ENCODE measurements around the gene RNU6-8. TPM values are rescaled to one million over a fixed set of nuclear protein-coding genes. Genes with fewer than 3 reads are reported as not detected.

Gene RNU6-8
- total RNA-seq, 2 experiments from 2014 or later = not detected

GRCh38 chr14:32189811-32190210, 13.3 kb downstream of the RNU6-8 start:
- H3K27ac Mint-ChIP-seq = no peak overlapping the region
- H3K4me1 Mint-ChIP-seq (ENCODE audit: low read depth) = peaks cover 14% of the 10 kb centered on the region
- ChIA-PET POLR2A (no interaction called here), CTCF (no interaction called here)
- no peak for DNase-seq
- H3K27me3 Mint-ChIP-seq = peaks cover 6% of the 10 kb centered on the region
- intact Hi-C loops (cut with micrococcal nuclease) = no loop called here
- peaks cover 8% of the 10 kb centered on the region for H3K9me3 Mint-ChIP-seq
- TF ChIP-seq, protein P1, sequence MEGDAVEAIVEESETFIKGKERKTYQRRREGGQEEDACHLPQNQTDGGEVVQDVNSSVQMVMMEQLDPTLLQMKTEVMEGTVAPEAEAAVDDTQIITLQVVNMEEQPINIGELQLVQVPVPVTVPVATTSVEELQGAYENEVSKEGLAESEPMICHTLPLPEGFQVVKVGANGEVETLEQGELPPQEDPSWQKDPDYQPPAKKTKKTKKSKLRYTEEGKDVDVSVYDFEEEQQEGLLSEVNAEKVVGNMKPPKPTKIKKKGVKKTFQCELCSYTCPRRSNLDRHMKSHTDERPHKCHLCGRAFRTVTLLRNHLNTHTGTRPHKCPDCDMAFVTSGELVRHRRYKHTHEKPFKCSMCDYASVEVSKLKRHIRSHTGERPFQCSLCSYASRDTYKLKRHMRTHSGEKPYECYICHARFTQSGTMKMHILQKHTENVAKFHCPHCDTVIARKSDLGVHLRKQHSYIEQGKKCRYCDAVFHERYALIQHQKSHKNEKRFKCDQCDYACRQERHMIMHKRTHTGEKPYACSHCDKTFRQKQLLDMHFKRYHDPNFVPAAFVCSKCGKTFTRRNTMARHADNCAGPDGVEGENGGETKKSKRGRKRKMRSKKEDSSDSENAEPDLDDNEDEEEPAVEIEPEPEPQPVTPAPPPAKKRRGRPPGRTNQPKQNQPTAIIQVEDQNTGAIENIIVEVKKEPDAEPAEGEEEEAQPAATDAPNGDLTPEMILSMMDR (IDR thresholded peaks at IDR 0.05) = no peak
- no peaks in the 10 kb centered on the region for H3K36me3 Mint-ChIP-seq (ENCODE audit: low read depth)
- H3K4me3 Mint-ChIP-seq = no peak overlapping the region
- no peak for ATAC-seq

- peaks cover 5% of the 10 kb centered on the region for H3K4me1 Mint-ChIP-seq (ENCODE audit: low read depth)
- no peak for DNase-seq
- TF ChIP-seq, protein P1 (IDR thresholded peaks at IDR 0.05) = no peak
- no peak overlapping the region for H3K27ac Mint-ChIP-seq
- no peak for ATAC-seq
- no peaks in the 10 kb centered on the region for H3K36me3 Mint-ChIP-seq (ENCODE audit: low read depth)
- peaks cover 10% of the 10 kb centered on the region for H3K9me3 Mint-ChIP-seq
- CTCF ChIA-PET = interaction anchor here (0.6 kb wide), 1 partner anchor 115 kb away, joined by 3 read pairs; no protein-coding TSS in a partner anchor
- peaks cover 8% of the 10 kb centered on the region for H3K27me3 Mint-ChIP-seq
- no peak overlapping the region for H3K4me3 Mint-ChIP-seq
- POLR2A ChIA-PET = no interaction called here
- intact Hi-C loops (cut with micrococcal nuclease) = no loop called here
Observed at GRCh38 chr14:32186248-32186647, 16.8 kb downstream of the RNU6-8 start.

- ATAC-seq = no peak
- ChIA-PET CTCF (no interaction called here), POLR2A (no interaction called here)
- H3K4me1 Mint-ChIP-seq (ENCODE audit: low read depth) = peaks cover 5% of the 10 kb centered on the region
- TF ChIP-seq, protein P1 (IDR thresholded peaks at IDR 0.05) = no peak
- no peak for DNase-seq
- no peaks in the 10 kb centered on the region for H3K36me3 Mint-ChIP-seq (ENCODE audit: low read depth)
- H3K27me3 Mint-ChIP-seq = peaks cover 12% of the 10 kb centered on the region
- H3K27ac Mint-ChIP-seq = no peak overlapping the region
- intact Hi-C loops (cut with micrococcal nuclease) = no loop called here
- peaks cover 10% of the 10 kb centered on the region for H3K9me3 Mint-ChIP-seq
- H3K4me3 Mint-ChIP-seq = no peak overlapping the region
Observed at GRCh38 chr14:32185097-32185496, 18.0 kb downstream of the RNU6-8 start.

DNA sequence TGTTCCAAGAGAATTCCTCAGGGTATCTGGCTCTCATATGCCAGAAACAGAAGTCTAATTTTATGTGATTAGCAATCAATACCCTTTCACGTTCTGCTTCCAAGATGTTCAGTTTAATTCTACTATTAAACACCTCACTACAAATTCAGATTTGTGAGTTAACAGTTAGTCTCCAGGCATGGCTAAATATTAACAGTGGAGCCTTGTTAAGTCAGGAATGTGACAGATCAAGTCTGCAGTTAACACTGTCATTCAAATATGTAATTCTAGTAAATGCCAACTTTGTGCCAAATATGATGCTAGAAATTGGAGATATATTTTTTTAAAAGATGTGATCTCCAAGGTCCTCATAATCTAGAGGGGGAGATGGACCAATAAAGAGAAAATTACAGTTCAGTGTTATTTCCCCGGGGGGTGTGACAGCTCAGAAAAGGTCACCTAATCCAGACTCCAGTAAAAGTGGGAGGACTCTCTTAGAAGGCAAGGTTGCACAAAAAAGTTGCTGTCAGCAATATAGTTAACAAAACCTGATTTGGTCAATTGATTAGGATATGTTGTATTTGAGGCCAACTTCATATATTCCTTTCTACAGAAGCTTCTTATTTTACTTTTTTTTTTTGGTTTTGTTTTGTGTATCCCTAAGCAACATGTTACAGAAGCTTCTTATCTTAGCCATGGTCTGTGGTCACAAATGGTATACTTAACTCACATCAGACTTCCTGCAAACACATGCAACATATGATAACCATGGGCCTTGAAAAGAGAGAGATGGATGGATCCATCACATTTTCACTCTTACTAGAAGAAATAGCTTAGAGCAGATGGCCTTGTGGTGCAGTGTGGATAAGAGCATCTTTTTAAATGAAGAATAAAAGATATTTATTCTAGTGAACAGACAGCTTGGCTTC, 19.7 kb downstream of the RNU6-8 start:
- H3K4me1 Mint-ChIP-seq (ENCODE audit: low read depth) = peaks cover 3% of the 10 kb centered on the region
- DNase-seq (no peak), ATAC-seq (no peak)
- TF ChIP-seq, protein P1 (IDR thresholded peaks at IDR 0.05) = no peak
- intact Hi-C loops (cut with micrococcal nuclease) = no loop called here
- no peak overlapping the region for H3K4me3 Mint-ChIP-seq
- ChIA-PET POLR2A (no interaction called here), CTCF (interaction anchor here (0.6 kb wide), 1 partner anchor 24 kb away, joined by 3 read pairs; no protein-coding TSS in a partner anchor)
- peaks cover 10% of the 10 kb centered on the region for H3K9me3 Mint-ChIP-seq
- H3K27ac Mint-ChIP-seq = no peak overlapping the region
- no peaks in the 10 kb centered on the region for H3K36me3 Mint-ChIP-seq (ENCODE audit: low read depth)
- peaks cover 12% of the 10 kb centered on the region for H3K27me3 Mint-ChIP-seq

DNA sequence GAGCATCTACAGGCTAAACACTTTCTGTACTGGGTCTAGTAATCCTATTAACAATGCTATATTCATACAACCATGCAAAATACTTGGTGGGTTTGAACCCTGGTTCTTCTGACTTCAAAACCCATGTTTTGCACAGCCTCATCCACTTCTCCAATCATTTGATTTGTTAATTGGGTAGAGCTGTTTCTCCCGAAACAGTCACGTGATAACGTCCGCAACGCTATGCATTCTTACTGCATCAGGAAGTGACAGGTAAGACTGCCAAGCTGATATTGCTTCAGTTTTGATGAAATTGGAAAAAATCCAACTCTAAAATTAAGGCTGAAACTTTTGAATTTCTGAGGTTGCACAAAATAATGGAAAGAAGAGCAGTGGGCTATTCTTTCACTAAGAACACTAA, 31.6 kb downstream of the RNU6-8 start:
- H3K27ac Mint-ChIP-seq = no peak overlapping the region
- POLR2A ChIA-PET = no interaction called here
- ATAC-seq = no peak

More for the DNA sequence above, 31.6 kb downstream of the RNU6-8 start:
- Mint-ChIP-seq H3K4me3 (no peak overlapping the region), H3K4me1 (ENCODE audit: low read depth) (peaks cover 2% of the 10 kb centered on the region), H3K36me3 (ENCODE audit: low read depth) (no peaks in the 10 kb centered on the region), H3K9me3 (no peaks in the 10 kb centered on the region), H3K27me3 (no peaks in the 10 kb centered on the region)
- intact Hi-C loops (cut with micrococcal nuclease) = no loop called here
- TF ChIP-seq, protein P1 (IDR thresholded peaks at IDR 0.05) = no peak
- CTCF ChIA-PET = no interaction called here
- no peak for DNase-seq
